Measurements from ENCODE around the gene SKI.
A peak's percentile ranks its signal among the peaks of the same experiment; 100 is the strongest.

Gene SKI

DNA sequence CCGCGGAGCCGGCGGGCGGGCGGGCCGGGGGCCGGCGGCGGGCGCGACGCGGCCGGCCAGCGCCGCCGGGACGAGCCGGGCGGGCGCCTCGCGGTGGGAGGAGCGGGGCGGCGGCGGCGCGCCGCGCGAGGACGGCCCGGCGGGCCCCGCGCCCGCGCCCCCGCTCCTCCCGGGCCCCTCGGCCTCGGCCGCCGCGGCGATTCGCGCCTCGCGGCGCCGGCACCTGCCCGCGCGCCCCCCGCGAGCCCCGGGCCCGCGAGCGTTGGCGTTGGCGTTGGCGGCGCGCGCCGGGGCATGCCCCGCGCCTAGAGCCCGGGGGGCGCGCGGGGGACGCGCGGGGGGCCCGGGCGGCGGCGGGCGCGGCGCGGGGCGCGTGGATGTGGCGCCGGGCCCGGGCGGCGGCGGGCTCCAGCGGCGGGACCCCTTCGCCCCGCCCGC is at the start of gene SKI:
SKI (plus strand) TSS at position 163 of the 438 bp plus-strand sequence. CDS start 448 bp downstream, outside the sequence.
- no peak for DNase-seq

DNA sequence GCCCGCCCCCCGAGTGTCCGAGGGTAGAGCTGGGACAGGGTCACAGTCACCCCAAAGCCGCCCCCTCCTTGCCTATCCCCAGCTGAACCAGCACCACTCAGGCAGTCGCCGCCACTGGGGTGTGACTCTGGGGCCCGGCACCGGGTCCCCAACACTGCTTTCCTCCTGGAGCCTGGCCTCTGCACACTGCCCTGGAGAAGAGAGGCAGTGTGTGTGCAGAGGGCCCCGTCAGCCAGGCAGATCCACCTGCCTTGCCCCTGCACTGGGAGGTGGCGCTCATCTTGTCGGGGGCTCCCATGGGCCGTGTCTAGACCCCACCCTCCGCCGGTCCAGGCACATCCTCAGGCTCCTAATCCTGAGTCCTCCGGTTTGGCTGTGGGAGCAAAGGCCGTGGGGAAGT is 49.2 kb upstream of the SKI start:
- no peak for DNase-seq

DNA sequence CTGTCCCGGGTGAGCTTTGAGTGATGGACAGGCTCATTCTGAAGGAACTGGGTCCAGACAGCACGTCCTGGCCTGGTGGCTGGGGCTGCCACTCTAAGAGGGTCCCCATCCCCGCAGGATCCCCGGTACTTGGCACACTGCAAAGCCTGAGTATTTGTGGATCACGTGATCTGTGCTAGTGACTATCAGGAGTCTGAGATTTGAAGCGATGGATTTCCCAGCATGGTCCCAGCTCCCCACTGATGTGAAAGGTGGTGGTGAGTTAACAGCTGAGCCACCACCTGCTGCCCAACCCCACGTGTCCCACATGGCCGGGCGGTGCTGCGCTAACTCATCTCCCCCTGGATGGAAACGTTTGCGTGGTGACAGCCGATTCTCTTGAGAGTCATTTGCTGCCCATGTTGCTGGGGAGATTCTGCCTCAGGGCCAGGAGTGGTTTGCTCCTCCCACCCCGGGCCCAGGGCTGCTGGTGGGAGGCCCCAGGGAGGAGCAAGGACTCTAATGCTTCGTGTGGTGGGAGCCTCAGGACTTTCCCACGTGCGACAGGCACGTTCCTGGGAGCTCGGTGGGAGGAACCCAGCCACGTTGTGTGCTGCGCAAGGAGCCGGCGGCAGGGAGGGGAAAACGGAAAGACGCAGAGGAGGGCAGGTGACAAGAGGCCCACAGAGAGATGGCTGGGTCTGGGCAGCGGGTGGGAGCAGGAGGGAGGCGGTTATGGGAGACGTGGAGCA is 48.7 kb upstream of the SKI start:
- DNase-seq: no peak

DNA sequence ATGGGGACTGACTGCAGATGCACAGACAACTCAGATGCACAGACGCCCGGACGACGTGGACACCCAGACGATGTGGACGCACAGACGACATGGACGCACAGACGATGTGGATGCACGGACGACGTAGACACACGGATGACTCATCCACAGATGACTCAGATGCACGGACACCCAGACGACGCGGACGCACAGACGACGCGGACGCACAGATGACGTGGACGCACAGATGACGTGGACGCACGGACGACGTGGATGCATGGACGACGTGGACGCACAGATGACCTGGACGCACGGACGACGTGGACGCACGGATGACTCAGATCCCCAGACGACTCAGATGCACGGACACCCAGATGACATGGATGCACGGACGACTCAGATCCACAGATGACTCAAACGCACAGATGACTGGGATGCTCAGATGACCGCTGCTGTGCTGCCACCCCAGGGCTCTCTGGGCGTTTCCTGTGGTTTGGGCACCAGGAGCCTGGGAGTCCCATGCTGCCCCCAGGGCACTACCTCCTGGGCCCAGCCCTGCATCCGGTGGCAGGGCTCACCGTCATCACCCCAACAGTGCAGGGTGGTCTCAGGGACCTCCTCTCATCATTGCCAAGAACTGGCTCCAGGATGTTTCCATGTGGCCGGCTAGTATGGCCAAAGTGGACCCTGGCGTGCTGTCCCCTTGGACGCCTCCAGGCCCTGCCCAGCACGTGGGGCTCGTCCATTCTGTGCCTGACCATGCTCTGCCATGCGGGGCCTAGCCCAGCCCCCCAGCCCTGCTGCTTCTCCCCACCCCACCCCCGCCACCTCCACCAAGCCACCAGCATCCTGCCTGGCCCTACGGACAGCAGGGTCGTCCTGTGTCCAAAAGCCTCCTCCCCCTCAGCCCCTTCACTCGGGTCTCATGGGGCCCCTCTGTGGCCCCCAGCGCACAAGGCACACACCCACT is 47.5 kb upstream of the SKI start:
- no peak for DNase-seq

DNA sequence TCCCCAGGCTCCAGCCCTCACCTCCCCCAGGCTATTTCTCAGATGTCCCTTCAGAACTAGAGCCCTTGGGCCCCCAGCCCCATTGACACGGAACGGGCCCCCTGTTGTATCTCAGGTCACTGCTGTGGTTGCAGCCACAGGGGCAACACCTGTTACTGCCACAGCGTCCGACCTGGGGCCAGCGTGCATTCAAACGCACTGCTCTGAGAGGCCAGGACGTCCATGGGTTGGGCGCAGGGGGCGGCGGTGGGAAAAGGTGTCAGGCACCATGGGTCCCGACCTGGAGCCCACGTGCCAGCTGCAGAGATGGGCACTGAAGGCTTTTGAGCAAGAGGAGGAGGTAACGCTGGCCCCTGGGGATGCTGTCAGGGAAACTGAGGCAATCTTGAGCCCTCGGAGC is 46.8 kb upstream of the SKI start:
- no peak for DNase-seq

DNA sequence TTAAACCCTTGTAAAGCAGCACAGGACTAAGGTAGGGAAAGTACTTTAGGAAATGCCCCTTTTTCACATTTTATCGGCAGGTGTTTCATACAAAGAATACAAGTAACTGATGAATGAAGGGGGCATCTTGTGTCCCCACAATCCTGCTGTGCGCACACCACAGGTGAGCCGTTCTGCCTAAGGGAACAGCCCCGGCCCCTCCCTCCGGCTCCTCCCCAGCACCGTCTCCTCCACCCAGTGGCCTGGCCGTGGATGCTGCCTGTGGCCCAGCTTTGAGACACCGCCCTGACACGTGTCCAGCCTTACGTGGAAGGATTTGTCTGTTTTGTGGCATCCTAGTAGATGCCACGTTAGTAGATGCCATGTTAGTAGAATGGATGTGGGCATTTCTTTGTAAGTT is 46.4 kb upstream of the SKI start:
- DNase-seq: no peak

DNA sequence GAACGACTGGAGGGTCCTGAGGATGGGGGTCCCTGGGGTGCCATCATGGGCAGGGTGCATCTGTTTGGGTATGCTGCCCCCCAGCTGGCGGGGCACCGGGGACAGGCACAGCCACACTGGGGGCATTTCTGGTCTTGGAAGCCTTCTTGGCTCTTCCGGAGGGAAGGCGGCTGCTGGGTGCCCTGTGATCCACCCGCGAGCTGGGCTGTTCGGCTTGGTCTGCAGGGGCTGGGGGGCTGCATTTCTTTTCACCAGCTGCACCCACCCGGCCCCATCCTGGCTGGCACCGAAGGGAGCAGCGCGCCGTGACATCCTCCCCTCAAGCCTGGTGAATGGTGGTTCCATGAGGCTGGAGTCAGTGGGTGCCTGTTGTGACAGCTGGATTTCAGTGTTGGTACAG is 45.7 kb upstream of the SKI start:
- DNase-seq: no peak

DNA sequence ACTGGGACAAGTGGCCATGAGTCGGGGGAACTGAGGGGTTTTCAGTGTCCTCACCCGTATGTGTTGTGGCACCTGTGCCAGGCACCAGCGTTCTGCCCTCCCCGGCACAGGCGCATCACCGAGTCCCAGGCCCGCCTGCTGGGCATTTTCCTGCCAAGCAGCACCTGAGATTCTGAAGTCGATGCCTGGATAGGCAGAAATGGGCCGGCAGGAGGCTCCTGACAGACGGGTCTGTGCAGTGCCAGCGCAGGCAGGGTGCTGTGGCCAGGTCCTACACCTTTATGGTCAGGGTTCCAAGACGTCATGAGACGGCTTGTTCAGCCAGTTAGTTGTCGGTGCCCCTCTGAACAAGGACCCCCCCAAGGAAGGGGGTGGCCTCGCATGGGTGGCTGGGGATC is 44.2 kb upstream of the SKI start:
- no peak for DNase-seq

DNA sequence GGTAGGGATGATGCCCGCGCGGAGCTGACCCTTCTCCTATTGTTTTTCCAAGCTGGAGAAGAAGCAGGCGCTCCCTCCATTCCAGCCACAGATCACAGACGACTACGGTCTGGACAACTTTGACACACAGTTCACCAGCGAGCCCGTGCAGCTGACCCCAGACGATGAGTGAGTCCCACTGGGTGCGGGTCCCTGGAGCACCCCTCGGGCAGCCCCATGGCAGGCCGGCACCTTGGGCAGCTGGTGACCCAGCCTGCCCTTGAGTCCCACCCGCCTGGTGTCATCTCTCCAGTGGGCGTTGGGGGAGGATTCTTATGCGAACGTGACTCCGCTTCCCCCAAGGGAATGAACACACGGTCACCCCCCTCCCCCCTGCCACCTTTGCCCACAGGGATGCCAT is 43.6 kb upstream of the SKI start:
- no peak for DNase-seq

DNA sequence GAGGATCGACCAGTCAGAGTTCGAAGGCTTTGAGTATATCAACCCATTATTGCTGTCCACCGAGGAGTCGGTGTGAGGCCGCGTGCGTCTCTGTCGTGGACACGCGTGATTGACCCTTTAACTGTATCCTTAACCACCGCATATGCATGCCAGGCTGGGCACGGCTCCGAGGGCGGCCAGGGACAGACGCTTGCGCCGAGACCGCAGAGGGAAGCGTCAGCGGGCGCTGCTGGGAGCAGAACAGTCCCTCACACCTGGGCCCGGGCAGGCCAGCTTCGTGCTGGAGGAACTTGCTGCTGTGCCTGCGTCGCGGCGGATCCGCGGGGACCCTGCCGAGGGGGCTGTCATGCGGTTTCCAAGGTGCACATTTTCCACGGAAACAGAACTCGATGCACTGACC is 43.2 kb upstream of the SKI start:
- DNase-seq: no peak

DNA sequence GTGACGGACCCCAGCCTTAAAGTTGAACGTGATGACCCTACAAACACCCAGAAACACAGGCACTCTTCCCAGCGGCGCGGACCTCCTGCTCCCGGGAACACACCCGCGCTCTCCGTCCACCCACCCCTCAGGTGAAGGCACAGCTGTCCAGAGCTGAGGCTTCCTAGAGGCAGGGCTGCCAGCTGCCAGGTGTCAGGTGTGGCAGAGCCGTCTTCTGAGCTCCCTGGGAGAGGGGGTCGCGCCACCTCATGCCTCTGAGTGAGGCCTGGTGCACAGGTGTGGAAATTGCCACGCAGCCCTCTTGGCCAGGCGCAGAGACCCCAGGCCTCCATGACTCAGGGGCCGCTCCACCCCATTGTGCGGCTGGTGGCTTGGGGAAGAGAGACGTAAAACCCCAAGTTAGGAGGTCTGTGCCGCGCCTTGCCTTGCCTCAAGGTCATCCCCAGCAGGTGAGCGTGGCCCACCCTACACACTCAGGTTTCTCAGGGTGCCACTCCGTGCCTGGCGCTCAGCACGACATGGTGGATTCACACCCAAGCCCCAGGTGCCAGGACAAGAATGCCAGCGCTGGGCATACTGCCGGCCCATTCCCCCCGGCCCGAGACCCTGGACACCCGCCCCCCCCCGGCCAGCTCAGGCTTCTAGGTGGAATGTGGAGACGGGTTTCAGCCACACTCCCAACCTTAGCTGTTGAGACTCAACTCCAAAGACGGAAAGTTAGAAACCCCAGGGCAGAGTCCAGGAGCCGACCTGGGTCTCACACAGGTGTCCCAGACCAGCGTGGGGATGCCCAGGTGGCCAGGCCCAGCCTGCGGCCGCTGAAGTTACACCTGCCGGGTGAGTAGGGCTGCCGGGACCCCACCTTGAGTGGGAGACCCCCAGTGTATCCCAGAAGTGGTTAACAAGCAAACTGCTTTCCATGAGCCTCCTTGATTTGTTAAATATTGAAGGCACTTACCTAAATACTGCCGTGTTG is 42.0 kb upstream of the SKI start:
- DNase-seq: no peak

DNA sequence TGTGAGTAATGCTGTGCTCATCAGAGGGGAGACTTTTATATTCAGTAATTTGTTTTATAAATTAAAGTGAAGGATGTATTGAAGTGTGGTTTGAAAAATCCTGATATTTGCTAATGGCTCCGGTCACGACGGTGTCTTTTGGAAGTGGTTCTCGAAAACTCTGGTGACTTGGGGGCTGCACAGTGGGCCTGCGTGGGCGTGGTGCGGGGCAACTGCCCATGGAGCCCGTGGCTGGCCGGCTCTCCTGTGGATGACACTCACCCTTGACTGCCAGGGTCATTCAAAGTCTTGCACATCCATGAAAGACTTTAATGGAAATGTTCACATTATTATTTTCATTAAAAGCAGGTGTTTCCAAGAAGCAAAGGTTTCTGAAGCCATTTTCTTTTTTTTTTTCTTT is 41.2 kb upstream of the SKI start:
- no peak for DNase-seq

DNA sequence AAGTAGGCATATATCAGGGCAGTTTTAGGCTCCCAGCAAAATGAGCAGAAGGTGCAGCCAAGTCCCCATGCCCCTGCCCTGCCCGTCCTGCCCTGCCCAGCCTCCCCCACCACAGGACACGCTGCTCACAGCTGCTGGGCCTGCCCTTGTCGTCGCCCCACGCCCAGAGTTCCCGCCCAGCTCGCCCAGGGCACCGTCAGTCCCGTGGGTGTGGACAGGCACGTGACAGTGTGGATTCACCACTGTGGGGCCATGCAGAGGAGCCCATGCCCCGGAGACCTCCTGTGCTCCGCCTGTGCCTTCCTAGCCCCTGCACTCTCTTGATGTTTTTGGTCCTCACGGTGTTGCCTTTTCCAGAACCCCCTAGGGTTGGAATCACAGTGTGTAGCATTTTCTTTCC is 40.5 kb upstream of the SKI start:
- no peak for DNase-seq

DNA sequence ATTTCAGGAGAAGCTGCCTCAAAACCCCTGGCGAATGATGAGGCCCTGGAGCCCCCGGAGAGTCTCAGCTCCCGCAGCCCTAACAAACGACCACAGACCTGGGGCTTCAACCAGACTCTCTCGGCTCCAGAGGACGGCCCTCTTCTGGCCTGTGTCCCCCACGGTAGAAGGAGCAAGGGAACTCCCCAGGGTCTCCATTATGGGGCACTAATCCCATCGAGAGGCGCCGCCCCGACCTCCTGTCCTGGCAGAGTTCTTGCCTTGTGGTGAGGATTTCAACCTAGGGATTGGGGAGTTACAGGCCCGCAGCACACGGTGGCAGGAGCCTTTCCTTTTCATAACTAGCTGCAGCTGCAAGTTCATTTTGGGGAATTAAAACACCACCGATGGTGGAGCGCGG is 39.8 kb upstream of the SKI start:
- no peak for DNase-seq

DNA sequence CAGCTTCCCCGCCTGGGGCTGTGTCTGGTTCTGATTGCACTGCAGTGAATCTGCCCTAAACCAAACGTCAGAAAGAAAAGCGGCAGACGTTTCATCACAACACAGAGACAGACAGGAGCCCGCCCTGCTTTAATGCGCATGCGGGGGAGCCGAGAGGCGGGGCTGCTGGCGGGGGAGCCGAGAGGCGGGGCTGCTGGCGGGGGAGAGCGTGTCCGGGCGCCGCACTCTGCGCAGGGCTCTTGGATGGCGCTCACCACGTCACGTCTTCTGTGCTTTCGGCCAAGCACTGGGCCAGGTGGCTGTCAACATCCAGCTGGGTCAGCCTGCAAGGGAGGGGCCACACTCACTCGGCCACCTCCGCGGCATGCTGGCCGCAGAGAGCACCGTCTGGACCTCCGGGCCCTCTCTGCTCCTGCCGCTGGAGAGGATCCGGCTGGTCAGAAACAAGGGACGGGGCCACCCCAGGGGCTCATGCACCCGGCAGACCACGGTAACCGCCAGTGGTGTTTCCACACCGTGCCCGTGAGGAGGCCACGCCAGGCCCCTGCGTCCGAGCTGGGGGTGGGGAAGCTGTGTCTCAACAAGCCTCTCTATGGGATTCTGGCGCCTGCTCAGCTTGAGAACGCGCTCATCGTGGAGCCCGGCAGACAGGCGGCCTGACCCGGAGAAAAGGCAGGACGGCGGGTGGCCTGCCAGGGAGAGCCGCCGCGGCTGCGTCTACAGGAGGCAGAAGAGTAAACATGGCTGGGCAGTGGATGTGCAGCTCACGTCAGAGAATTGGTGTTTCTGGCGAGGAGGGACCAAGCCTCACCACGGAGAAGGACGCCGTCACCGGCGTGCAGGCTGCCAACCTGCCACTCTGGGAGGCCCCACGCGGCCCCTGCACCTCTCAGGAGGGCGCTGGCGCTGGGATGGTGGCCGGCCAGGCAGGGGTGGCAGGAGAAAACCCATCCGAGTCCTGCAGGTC is 38.4 kb upstream of the SKI start:
- DNase-seq: peak; percentile 34

DNA sequence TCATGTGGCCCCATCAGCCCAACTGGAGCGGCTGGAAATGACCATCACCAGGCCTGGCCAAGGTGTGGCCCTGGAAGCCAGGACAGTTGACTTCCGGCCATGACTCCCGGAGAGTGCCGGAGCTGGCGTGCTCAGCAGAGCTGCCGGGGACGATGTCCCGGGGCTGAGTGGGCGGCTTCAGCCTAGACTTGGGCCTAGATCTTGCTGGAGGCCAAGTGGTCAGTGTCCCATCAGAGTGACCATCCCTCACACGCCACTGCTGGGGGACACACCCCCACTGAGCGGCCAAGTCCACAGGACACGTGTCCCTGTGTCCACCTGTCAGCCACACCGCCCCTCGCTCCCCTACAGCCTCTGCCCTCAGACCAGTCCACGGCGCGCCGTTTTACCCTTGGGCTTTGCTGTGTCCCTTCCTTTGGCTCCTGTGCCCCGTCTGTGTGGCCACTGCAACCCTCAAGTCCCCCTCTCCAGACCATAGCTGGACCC is 37.6 kb upstream of the SKI start:
- DNase-seq: no peak

DNA sequence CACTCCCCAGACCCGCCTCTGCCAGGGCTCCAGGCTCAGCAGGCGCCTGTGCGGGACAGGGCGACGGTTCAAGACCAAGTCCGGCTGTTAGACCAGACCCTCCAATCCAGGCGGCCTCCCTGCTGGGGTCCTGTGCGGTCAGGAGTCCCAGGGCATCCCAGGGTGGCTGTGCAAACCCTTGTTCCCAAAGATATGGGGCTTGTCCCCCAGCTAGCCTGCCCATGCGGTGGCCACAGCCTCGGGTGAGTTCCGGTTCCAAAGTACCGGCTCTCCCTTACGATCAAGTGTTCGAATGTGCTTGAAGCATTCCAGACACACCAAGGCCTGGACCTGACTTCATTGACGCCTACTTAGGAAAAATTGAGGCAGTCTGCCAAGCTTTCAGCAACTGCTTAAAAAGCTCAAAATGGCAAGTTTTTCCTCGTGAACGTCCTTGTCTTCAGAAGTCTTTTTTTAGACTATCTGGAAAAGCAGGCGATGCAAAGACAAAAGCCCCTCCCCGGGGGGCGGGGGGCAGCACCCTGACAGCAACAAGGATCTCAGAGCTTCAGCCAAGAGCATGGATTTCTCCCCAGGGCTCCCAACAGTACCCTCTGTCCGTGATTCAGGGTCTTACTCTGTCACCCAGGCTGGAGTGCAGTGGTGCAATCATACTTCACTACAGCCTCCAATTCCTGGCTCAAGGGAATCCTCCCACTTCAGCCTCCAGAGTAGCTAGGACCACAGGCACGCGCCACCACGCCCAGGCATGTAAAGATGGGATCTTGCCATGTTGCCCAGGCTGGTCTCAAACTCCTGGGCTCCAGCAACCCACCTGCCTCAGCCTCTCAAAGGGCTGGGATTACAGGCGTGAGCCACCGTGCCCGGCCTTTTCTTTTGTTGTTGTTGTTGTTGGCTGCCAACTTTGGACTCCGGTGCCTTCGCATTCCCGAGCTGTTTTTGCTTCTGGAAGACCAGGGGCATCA is 35.8 kb upstream of the SKI start:
- no peak for DNase-seq

DNA sequence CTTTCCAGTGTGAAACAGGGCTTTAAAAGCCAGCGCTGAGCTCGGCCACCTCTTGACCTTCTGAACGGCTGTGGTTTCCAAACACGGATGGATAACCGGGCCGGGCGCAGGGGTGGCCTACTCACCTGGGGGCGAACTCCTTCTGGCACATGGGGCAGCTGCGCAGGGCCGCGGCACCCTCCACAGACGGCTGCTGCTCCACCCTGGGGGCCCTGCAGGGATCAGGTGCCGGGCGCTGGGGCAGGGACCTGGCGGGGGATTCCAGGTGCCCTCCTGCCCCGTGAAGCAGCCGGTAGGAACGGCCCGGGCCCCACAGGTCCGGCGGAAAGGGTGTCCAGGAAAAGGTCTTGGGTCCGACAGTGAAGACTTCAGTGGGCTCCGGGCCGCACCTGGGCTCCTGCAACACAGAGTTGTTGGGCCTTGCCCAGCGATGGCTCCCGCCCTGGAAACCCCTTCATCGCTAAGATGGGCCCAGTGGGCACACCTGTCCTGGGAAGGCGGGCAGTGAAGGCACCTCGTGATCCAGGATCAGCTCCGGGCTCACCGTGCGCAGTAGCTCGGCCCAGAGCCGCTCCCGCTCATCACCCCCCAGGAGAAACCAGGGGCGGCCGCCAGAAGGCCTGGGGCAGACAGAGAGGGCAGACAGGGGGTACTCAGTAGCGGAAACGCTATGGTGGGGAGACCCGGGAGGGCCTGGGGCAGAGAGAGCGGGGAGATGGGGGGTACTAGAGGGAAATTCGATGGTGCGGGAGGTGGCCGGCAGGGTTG is 34.4 kb upstream of the SKI start:
- no peak for DNase-seq

DNA sequence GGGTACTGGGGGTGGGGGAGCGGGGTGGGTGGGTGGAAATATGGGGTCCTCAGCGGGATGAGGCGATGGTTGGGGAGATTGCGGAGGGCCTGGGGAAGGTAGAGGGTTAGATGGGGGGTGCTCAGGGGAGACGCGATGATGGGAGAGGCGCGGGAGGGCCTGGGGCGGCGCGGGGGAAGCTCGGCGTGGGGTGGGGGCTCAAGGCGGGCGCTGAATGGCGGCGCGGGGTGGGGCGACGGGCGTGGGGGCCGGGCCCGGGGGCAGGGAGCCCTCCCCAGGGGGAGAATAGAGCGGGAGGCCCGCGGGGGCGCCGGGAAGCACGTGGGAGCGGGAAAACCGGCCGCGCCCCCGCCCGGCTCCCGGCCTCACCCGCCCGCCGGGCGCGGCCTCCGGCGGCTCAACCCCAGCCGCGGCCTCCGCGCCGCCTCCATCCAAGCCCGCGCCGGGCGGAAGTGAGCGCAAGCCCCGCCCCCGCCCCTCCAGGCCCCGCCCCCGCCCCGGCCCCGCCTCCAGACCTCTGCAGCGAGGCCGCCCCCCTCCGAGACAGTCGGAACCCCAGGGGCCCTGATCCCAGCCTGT is 33.7 kb upstream of the SKI start, which contains the start of gene FAAP20:
FAAP20 (minus strand) TSS at position 454 of the 579 bp plus-strand sequence; CDS start at position 431, 23 bp downstream.
- DNase-seq: no peak
